GM18867 (cell line): ENCODE data around the gene SLC44A1.

Experiments
- ATAC-seq: cut with Tn5 transposase; IDR thresholded peaks from one replicate; pipeline ENCODE4 v1.9.1; 2021; ENCODE audit warnings: mild to moderate bottlenecking, moderate library complexity; ENCODE audit not compliant: unreplicated experiment

SLC44A1 gene

DNA sequence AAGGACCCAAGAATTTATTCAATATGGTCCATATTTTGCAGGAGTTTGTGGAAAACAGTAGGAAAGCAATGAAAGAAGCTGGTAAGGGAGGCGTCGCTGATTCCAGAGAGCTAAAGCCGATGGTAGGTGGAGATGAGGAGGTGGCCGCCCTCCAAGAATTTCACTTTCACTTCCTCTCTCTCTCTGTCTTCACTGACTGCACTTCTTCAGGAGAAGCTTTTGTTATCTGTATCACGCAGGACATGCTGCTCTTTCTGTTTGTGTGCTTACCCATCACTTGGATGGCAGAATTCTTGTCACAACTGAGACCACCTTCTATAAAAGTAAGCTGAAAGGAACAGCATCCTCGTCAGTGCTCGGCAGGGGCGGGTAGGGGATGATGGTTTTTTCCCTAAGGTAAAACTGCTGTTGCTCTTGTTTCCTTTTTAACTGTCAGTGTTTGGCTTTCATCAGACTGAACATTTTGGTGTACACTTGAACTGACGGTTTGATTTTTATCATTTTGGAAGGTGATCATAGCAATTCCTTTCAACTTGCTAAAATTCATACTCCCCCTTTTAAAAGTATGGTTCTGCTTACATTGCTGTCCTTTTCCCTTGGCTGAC is 141.0 kb downstream of the SLC44A1 start:
- peak; percentile 96 for ATAC-seq

DNA sequence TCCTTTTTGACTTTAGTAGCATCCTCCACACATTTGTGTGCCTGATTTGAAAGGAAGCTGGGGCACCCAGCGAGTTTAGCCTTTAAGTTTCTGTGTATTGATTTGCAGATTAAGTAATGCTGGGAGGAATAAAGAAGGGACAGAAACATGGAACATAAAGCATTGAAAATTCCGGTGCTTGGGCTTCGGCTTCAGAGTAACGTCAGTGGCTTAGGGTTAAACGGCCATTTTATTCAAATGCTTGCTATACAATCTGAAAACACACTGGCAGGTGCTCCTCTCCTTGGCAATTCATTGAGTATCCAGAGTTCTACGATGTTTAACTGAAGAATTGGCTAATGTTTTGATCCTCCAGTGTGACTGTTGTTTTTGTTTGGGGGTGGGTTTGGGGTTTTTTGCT is 145.3 kb downstream of the SLC44A1 start:
- ATAC-seq = no peak

DNA sequence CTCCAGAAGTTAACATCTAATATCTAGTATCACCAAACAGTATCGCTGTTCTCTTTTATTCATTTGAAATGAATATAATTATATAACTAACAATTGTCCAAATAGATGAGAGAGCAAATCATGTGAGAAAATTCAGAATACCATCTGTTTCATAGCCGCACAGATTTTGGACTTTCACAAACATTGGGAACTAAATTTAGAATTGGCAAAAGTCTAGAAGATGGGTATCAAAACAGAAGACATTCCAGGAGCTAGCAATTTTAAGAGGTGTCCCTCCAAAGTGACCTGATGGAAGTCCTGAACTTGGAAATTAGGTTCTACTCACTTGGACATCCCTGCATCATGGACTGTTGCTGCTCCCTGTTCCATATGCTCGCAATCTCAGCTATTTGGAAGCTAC is 146.4 kb downstream of the SLC44A1 start:
- no peak for ATAC-seq

DNA sequence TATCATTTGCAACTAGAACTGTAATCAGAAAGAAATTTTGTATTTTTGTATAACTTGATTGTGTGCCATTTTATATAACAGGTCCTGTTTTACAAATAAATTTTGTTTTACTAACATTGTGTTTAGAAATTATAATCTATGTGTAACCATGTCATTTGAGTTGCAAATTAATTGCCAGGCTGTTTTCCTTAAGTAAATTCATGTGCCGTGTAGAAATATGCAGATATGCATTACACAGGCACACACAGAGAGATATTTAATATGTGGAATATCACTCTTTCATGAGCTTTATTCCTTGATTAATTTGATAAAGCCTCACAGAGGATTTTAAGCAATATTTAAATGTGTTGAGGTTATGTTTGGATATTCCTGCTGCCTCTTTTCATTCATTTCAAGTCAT is 146.8 kb downstream of the SLC44A1 start:
- no peak for ATAC-seq

DNA sequence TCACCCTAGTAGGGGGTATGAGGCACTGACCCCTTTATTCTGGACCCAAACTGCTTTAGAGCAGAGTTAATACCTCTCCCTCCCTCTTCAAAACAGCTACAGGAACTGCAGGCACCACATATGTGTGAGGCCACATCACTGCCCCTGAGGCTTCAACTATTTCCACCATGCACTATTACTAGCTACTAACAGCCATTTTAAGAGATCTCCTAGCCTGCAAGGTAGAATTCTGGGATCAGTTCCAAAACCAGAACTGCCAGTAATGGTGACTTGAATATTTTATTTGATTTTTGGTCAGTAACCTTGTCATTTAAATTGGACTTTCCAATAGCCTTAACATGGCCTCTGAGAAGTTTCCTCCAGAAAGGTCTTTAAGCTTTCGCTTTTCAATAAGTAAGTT is 148.1 kb downstream of the SLC44A1 start:
- no peak for ATAC-seq

DNA sequence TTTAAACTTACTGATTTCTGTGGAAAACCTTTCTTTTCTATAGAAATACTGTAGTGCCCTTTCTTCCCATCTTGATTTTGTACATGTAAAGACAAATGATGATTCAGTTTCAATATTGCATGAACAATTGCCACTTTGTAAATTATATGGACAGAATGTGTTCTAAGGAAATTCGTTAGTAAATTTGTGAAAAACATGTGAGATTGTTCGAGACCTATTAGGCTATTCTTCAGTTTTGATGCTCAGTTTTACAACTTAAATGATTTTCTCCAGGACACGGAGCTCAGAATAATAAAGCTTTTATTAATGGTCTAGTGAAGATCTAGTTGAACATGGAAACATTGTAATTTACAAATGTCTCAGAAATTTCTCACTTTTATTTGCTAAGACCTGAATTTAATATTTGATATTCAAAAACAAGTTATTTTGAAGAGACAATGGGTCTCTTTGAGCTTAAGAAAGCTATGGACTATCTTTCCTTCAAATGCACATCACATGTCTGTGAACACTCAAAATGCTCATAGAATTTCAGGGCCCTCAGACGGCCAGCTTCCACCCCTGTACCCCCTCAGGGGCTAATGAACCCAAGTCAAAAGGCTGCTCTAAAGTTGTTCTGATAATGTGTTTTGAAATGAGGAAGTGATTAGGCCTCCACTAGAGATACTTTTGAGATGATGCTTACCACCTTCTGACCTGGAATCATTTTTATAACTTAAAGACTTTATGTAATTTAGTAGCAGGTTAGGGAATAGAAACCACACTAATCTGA is 149.3 kb downstream of the SLC44A1 start:
- no peak for ATAC-seq

DNA sequence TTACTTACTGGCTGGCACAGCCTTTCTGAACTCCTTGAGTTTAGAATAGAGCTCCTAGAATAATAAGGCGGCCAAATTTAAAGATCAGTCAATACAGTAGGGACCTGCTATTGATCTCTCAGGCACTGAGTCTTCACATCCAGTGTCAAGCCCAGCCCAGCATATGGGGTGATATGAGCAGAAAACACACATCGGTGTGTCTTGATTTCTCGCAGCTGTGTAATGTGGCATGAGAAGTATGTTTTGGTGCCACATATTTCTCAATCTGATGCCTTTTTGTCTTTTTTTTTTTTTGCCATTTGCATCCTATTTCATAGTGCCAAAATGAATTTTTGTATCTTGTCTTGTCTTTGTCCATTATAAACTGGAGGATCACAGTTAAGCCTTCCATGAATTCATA is 152.0 kb downstream of the SLC44A1 start:
- no peak for ATAC-seq

DNA sequence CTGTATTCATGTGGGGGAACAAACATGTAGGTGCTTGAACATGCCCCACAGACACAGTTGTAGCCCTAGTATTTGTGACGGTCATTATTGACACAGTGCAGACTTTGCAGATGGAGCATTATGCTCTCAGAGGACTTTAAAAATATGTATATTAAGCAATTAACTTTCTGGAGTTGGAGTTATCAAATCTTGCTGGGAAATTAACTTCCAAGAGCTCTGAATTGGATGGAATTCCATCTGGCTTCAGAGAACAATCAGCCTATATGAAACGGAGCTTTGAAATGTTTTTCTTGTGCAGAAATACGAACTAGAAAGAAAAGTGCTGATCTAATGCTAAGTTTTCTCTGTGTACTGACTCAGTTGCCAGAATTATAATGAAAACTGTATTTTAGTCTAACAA is 152.4 kb downstream of the SLC44A1 start:
- no peak for ATAC-seq

DNA sequence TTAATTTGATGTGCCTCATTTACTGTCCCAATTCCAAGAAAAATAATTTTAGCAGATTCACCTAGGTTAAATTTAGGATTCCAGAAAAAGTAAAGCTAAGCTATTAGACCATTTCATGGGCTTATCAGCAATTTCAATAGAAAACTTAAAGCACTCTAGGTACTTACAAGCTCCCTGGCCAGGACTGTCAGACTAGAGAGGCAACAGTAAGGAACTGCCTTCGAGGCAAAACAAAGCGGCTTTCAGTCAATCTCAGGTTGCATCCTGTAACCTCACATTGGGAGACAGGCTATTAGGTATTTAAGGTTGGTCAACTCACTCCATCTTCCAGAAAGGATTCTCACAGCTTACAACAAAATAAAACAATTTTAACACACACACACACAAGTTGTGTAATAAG is 154.7 kb downstream of the SLC44A1 start:
- no peak for ATAC-seq

DNA sequence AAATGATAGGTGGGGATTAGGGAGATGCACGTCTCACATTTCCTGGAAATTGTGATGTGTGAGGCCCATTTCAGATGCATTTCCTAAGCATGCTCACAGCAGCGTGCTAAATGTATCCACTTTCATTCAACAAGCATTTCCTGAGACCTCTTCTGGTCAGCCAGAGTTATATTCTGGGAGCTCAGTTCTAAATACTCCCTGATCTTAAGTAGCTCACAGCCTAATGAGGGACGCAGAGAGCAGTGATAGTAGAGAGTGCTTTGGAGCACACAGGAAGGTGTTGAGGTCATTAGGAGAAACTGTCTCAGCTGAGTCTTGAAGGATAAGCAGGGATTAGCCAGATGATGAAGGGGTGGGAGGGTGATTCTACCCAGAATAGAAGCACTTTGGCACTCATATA is 157.2 kb downstream of the SLC44A1 start:
- ATAC-seq = no peak

DNA sequence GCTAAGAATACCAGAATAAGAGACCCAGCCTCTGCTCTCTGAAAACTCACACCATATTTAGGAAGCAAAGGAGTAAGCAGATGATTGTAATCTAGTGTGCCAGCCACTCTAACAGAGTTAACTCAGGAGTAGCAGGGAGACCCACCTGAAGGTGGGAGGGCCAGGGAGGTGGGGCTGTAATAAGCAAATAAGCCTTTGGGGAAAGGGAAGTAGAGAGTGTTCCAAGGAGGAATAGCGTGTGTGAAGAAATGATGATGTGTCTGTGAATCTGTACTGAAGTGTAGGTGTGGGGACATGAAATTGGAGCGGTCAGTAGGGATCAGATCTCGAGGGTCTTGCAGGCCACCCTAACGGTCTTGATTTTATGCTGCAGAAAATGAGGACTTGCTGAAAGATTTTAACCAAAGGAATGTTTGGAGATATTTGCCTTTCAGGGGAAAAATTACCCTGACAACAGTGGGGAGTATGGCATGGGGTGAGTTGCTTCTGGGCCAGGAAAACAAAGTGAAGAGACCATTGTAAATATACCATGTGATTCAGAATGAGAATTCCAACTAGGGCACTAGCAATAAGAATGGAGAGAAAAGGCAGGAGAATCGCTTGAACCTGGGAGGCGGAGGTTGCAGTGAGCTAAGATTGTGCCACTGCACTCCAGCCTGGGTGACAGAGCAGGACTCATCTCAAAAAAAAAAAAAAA is 159.2 kb downstream of the SLC44A1 start:
- ATAC-seq = no peak

DNA sequence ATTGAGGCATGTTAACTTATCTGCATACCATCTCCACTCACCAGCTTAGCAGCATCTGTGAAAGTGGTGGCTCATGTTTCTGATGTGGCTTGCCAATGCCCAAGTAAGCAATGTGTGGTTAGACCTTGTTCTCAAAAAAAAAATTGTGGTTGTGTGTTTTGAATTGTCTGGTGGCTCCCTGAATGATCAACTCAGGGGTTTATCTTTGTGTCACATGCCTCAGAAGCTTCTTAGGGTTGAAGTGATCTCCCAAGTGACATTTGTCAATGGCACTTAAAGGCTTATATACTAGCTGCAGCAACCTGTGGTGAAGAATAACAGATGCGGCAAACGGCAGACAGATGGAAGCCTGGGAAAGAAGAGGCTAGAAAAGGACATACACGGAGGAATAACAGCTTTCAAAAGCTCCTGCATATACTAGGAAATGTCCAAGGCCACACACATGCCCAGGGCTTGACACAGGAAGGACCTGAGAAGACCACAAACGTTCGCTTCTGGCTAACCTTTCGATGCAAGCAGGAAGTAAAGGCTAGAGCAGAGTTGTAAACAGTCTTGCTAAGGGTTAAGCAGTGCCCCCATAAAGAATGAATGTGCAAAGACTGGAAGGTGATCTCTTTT is 161.2 kb downstream of the SLC44A1 start:
- peak; percentile 96 for ATAC-seq

DNA sequence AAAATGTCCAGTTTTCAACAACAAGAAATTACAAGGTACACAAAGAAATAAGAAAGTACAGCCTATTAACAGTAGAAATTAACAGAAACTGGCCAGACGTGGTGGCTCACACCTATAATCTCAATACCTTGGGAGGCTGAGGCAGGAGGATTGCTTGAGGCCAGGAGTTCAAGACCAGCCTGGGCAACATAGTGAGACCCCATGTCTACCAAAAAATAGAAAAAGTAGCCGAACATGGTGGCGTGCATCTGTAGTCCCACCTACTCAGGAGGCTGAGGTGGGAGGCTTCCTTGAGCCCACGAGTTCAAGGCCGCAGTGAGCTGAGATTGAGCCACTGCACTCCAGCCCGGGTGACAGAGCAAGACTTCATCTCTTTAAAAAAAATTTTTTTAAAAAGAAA is 161.9 kb downstream of the SLC44A1 start:
- ATAC-seq = no peak

DNA sequence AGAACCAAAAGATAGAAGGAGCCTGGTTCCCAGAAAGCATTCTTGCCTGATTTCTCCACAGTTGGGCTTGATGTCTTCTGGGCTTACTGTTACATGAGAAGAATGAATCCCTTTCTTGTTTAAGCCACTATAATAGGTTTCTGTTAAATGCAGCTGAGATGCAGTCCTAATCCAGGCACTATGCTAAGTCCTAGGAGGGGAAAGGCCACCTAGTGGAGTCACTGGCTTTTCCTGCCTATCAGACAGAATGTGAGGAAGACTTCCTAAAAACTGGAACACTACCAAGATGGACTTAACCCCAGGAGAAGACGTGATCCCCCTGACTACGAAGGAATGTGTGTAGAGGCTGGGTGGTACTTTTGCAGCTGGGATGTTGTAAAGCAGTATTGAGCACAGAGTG is 169.1 kb downstream of the SLC44A1 start:
- no peak for ATAC-seq

DNA sequence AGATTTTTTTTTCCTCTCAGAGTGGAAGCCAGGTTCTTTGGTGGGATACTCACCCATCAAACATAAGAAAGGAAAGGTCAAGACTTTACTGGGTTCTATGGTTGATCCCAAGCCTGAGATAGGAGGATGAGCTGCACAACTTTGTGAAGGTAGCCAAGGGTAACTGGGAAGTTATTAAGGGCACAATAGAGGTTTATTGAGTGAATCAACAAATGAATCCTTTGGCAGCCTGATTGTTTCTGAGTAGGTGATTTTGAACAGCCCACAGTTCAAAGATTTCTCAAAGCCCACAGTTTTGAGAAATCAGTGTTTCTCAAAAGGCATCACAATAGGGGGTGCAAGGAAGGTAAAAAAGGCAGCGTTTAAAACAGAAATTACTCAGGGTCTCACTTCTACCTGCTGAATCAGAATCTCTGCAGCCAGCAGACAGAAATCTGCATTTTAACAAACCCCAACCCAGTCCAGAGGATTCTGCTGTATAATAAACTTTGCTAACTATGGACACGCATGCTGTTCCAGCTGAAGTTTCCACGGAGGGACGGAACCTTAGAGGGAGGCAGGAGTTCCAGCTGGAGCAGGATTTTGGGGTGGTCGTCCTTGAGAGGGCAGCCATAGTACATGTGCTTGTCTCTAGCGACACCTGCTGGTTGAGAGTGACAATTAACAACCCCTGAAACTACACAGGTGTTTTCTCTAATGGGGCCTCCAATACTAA is 170.7 kb downstream of the SLC44A1 start:
- no peak for ATAC-seq

DNA sequence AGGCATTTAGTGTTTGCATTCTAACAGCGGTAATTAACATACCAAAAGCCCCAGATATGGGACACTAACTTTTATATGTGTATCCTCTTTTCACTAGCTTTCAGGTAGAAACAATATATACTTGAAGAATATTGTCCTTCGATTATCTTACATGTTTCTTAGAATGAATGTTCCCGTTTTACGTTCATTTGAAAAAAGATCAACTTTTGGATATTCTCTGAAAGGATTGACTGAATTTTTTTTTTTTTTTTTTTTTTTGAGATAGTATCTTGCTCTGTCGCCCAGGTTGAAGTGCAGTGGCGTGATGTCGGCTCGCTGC is 171.2 kb downstream of the SLC44A1 start:
- ATAC-seq = no peak

DNA sequence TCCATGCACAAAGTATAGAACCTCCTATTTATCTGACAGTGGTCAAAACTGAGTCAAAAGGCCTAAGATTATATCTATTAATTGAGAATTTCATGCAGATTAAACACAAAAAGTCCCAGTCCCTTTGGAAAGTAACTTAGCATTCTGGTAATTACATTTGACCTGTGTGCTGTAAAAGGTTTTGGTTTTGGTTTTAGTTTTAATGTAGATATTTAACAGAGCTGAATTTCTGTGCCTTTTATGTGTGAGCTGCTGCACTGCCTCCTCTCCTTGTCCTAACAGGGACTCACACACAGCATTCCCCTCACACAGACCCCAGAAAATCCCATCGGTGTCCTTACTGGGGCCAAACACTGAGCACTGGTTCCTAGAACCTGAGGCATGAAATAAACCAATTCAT is 172.4 kb downstream of the SLC44A1 start:
- peak; percentile 64 for ATAC-seq

DNA sequence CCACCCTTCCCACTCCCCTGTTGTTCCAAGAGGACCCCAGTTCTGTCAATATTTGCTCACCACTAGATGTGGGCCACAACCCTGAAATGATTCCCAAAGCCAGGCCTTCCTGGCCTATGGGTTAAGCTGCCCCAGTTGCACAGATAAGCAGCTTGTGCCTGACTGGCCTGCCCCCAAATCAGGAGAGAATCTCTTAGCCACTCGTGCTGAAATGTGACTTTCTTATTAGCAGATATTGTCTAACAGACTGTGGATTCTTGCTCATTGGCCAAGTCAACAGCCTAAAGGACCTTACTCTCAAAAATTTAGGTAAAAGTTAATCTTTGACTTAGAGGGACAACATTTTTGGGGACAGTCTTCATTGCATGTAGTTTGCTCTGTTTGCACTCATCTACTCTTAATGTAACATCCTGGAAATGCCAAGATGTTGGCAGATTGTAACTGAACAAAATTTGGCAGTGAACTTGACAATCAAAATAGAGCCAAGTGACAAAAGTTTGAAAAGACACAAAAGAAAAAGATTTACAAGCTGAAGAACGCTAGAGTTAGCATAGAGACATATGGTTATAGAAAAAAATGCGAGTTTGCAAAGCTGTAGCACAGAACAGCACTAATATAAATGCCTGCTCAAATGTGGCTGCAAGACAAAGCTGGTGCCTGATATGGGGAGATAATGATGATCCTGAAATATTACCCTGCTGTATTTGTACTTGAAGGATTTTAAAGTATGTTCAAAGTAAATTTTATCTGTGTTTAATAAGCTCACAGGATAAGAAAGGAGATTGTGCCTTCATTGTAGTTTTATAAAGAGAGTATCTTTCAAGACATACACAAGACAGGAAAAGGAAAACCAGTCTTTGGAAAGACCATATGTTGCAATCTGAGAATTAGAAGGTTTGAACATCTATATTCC is 174.4 kb downstream of the SLC44A1 start:
- ATAC-seq = no peak

DNA sequence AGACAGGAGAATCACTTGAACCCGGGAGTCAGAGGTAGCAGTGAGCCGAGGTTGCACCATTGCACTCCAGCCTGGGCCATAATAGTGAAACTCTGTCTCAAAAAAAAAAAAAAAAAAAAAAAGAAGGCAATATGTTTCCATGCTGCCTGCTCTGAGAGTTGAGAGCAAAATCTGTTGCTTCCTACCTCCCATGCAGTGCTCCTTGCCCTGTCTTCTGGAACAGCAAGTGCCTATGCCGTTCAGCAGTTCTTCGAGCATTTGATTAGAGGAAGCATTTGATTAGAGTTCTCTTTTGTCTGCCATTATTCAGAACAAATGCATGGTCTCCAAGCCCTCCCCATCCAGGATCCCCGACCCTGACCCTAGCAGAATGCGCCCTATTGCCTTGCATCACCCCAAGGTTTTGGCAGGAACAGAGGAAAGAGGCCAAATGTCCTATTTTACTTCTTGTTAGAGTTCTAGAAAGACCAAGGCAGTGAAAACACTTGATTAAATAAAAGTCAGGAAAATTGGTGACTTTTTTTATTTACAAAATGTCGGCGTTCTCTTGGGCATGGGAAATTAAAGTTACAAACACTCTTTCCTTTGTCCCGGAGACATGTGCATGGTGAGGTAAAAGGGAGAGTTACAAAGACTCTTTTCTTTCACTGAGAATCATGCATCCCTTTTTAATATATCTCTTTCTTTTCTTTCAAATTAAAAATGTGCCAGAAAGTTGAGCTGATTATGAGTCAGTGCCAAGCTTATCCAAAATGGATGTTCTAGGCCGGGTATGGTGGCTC is 175.6 kb downstream of the SLC44A1 start:
- ATAC-seq = no peak

DNA sequence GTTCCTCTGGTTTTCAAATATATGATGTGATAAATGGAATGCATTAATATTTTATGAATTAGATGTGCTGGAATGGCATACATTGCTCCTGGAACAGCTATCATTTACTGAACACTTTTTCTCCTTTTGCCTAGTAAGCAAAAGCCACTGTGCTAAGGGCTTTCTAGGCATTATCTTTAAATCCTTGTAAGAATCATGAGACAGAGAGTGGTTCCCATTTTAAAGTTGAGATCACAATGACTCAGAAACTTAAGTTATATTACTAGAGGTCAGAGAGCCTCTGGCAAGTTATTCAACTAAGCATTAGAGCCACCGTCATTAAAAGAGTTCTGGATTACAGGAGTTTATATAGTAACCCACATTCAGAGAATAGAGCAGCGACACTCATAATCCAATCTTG is 176.7 kb downstream of the SLC44A1 start:
- no peak for ATAC-seq
